ENCODE data around the gene TTR. TPM values are rescaled to one million over a fixed set of nuclear protein-coding genes. Genes with fewer than 3 reads are reported as not detected.

The TTR gene
- total and polyA plus RNA-seq, 2 donors (not counting 1 experiment from before 2014, with no cell fraction given) = not detected

GRCh38 chr18:31548853-31549252 lies 42.8 kb upstream of the TTR start:
- WGBS (ENCODE audit: insufficient coverage) = no CpG with 5 or more reads among the region's 2 CpGs
- no peak overlapping the region for H3K4me3 ChIP-seq (ENCODE audit: control extremely low read depth in 1 of 5, extremely low read depth in 1 of 5, insufficient read depth in 1 of 5, low read depth in 2 of 5, low read length in 4 of 5)
- H3K36me3 ChIP-seq (replicated peaks in 1 of 2; ENCODE audit: control extremely low read depth in 1 of 2, control insufficient read depth in 1 of 2, extremely low read depth in 1 of 2, insufficient read depth in 2 of 2, low read length in 1 of 2) = no peaks in the 10 kb centered on the region
- H3K4me1 Mint-ChIP-seq = no peaks in the 10 kb centered on the region
- no peak overlapping the region for H3K27ac ChIP-seq (ENCODE audit: low read length in 2 of 2)
- no peak for TF ChIP-seq EZH2 (IDR thresholded peaks at IDR 0.05; ENCODE audit: borderline replicate concordance, insufficient read depth, low read depth, low read length, poor library complexity, severe bottlenecking)
- no peak for TF ChIP-seq CTCF (IDR thresholded peaks at IDR 0.05)
- H3K4me3 Mint-ChIP-seq = no peak overlapping the region
- POLR2A ChIA-PET = no interaction called here
- intact Hi-C loops (cut with micrococcal nuclease) = no loop called here
- no peak overlapping the region for H3K27ac Mint-ChIP-seq
- no peaks in the 10 kb centered on the region for H3K9me3 Mint-ChIP-seq (ENCODE audit: insufficient read depth)
- no peak for DNase-seq
- H3K4me2 ChIP-seq (replicated peaks; ENCODE audit: low read depth, low read length, poor library complexity, severe bottlenecking) = no peak overlapping the region
- H3K9ac ChIP-seq (ENCODE audit: low read length) = no peak overlapping the region
- H3K27me3 ChIP-seq (replicated peaks in 1 of 4; ENCODE audit: control extremely low read depth in 1 of 4, control insufficient read depth in 3 of 4, insufficient read depth in 4 of 4, low read length in 3 of 4) = peaks cover 0 to 2% (median 0%) of the 10 kb centered on the region in 4 experiments
- H3K9me3 ChIP-seq (ENCODE audit: control extremely low read depth in 1 of 3, control insufficient read depth in 2 of 3, insufficient read depth in 1 of 3, low read length in 2 of 3) = no peaks in the 10 kb centered on the region
- no peaks in the 10 kb centered on the region for H4K20me1 ChIP-seq (ENCODE audit: control insufficient read depth, insufficient read depth, low read length, poor library complexity, severe bottlenecking)
- H3K79me2 ChIP-seq (ENCODE audit: control insufficient read depth, insufficient read depth, low read length) = no peaks in the 10 kb centered on the region
- CTCF ChIA-PET = interaction anchor here (1.3 to 3.2 kb wide), 3 partner anchors 15 to 174 kb away, joined by 3 to 10 read pairs (median 3); no protein-coding TSS in a partner anchor
- peaks cover 5% of the 10 kb centered on the region for H3K27me3 Mint-ChIP-seq
- H2AFZ ChIP-seq (ENCODE audit: insufficient read depth, low read depth, low read length, poor library complexity, severe bottlenecking) = no peak overlapping the region
- H3K4me1 ChIP-seq (ENCODE audit: control insufficient read depth in 2 of 2, insufficient read depth in 2 of 2, low read length in 2 of 2) = no peaks in the 10 kb centered on the region
- no peak for ATAC-seq (ENCODE audit: low read depth)

GRCh38 chr18:31549416-31549815 lies 42.3 kb upstream of the TTR start:
- Histone ChIP-seq H3K27me3 (replicated peaks in 1 of 4; ENCODE audit: control extremely low read depth in 1 of 4, control insufficient read depth in 3 of 4, insufficient read depth in 4 of 4, low read length in 3 of 4) (peaks cover 0 to 2% (median 0%) of the 10 kb centered on the region in 4 experiments), H3K36me3 (replicated peaks in 1 of 2; ENCODE audit: control extremely low read depth in 1 of 2, control insufficient read depth in 1 of 2, extremely low read depth in 1 of 2, insufficient read depth in 2 of 2, low read length in 1 of 2) (no peaks in the 10 kb centered on the region), H2AFZ (ENCODE audit: insufficient read depth, low read depth, low read length, poor library complexity, severe bottlenecking) (no peak overlapping the region), H3K79me2 (ENCODE audit: control insufficient read depth, insufficient read depth, low read length) (no peaks in the 10 kb centered on the region), H3K4me1 (ENCODE audit: control insufficient read depth in 2 of 2, insufficient read depth in 2 of 2, low read length in 2 of 2) (no peaks in the 10 kb centered on the region), H3K4me3 (ENCODE audit: control extremely low read depth in 1 of 5, extremely low read depth in 1 of 5, insufficient read depth in 1 of 5, low read depth in 2 of 5, low read length in 4 of 5) (no peak overlapping the region), H3K4me2 (replicated peaks; ENCODE audit: low read depth, low read length, poor library complexity, severe bottlenecking) (no peak overlapping the region), H3K9me3 (ENCODE audit: control extremely low read depth in 1 of 3, control insufficient read depth in 2 of 3, insufficient read depth in 1 of 3, low read length in 2 of 3) (no peaks in the 10 kb centered on the region), H4K20me1 (ENCODE audit: control insufficient read depth, insufficient read depth, low read length, poor library complexity, severe bottlenecking) (no peaks in the 10 kb centered on the region), H3K27ac (ENCODE audit: low read length in 2 of 2) (no peak overlapping the region), H3K9ac (ENCODE audit: low read length) (no peak overlapping the region)
- no peak for DNase-seq
- POLR2A ChIA-PET = no interaction called here
- 100% methylated on average over 2 of the region's 4 CpGs for WGBS (ENCODE audit: insufficient coverage)
- TF ChIP-seq CTCF (IDR thresholded peaks at IDR 0.05) = no peak
- no peak for TF ChIP-seq EZH2 (IDR thresholded peaks at IDR 0.05; ENCODE audit: borderline replicate concordance, insufficient read depth, low read depth, low read length, poor library complexity, severe bottlenecking)
- H3K27me3 Mint-ChIP-seq = peaks cover 7% of the 10 kb centered on the region
- no peaks in the 10 kb centered on the region for H3K9me3 Mint-ChIP-seq (ENCODE audit: insufficient read depth)
- H3K4me1 Mint-ChIP-seq = no peaks in the 10 kb centered on the region
- intact Hi-C loops (cut with micrococcal nuclease) = no loop called here
- H3K4me3 Mint-ChIP-seq = no peak overlapping the region
- CTCF ChIA-PET = interaction anchor here (0.7 to 3.2 kb wide), 5 partner anchors 11 to 173 kb away, joined by 3 to 10 read pairs (median 3); no protein-coding TSS in a partner anchor
- no peak overlapping the region for H3K27ac Mint-ChIP-seq
- ATAC-seq (ENCODE audit: low read depth) = no peak

All from B cell (primary cell).